K562 (cell line): ENCODE results near the gene STT3B. TPM values are rescaled to one million over a fixed set of nuclear protein-coding genes. Genes with fewer than 3 reads are reported as not detected.

Experiments
- ATAC-seq: fragments of 200-7000 bp; cut with Tn5 transposase; 3 replicates; pipeline ENCODE4 v1.9.1; 2020; ENCODE audit warnings: moderate library complexity
- BruUV-seq: library from RNA; stranded (reverse); fragments of 400-500 nt; replicated peaks from 2 replicates; lab custom pipeline; 2021; lab: Mats Ljungman, UMichigan
- CTCF ChIA-PET: fragments of 300-600 bp; formaldehyde crosslinking; extraction: SDS; loops from one replicate; lab custom pipeline; 2021; ENCODE audit warnings: low intra/inter-chr PET ratio; lab: Yijun Ruan, JAX
- POLR2A ChIA-PET: fragments of 300-600, 350-650 bp; sonication (Branson Sonifier 250); formaldehyde crosslinking; extraction: SDS; loops from one replicate; lab custom pipeline; 2021; ENCODE audit warnings: antibody characterized with exemption, inconsistent platforms; lab: Yijun Ruan, JAX
- DNase-seq, 4 experiments: peaks; one replicate each; pipeline versions ENCODE4 v3.0.0 to v3.0.0-alpha.2; 2011 to 2018; ENCODE audit warnings: low spot score in 3 of 4, mixed read lengths in 3 of 4; ENCODE audit errors: extremely low read depth in 1 of 4
- FAIRE-seq: peaks from 2 replicates; lab custom pipeline; 2011; peaks lifted over from hg19 to GRCh38; lab: Jason Lieb, UNC
- H2AFZ ChIP-seq: 2 replicates; pipeline ENCODE4 v1.6.0; 2011; ENCODE audit warnings: low read depth, low read length, control low read depth, inconsistent platforms
- H3K27ac ChIP-seq: fragments of 200-600 bp; 3 replicates; pipeline ENCODE4 v1.8.0; 2011; ENCODE audit warnings: low read depth, mild to moderate bottlenecking, control low read depth, inconsistent platforms, low read length, moderate library complexity, mixed read lengths; ENCODE audit errors: extremely low read depth
- H3K27me3 ChIP-seq, 2 experiments: fragments of 300-600 bp in 1 of 2; 2 replicates in 1 of 2; 3 replicates in 1 of 2; pipeline versions ENCODE4 v1.6.0 to v1.8.0; 2011; ENCODE audit warnings: inconsistent platforms in 2 of 2, low read length in 2 of 2, mild to moderate bottlenecking in 1 of 2, mixed read lengths in 1 of 2, moderate library complexity in 1 of 2; ENCODE audit not compliant: control insufficient read depth in 2 of 2, insufficient read depth in 2 of 2
- H3K36me3 ChIP-seq: fragments of 300-600 bp; 3 replicates; pipeline ENCODE4 v1.8.0; 2011; ENCODE audit warnings: mild to moderate bottlenecking, low read length, inconsistent platforms; ENCODE audit not compliant: control insufficient read depth, insufficient read depth
- H3K4me1 ChIP-seq, 2 experiments: fragments of 200-600 bp in 1 of 2; replicated peaks in 1 of 2; 2 replicates in 1 of 2; 3 replicates in 1 of 2; pipeline versions ENCODE4 v1.5.1 to v1.8.0; 2011; ENCODE audit warnings: inconsistent platforms in 2 of 2, low read length in 2 of 2, mild to moderate bottlenecking in 1 of 2, mixed read lengths in 1 of 2, moderate library complexity in 1 of 2; ENCODE audit not compliant: control insufficient read depth in 2 of 2, insufficient read depth in 2 of 2
- H3K4me2 ChIP-seq: 2 replicates; pipeline ENCODE4 v1.6.1; 2011; ENCODE audit warnings: low read length, control low read depth, inconsistent platforms, mixed read lengths; ENCODE audit not compliant: insufficient read depth
- H3K4me3 ChIP-seq: fragments of 200-600 bp; sonication (generic), shearing (Covaris generic); 2 replicates; pipeline ENCODE4 v1.5.1; 2016; ENCODE audit warnings: control low read depth, inconsistent platforms
- H3K79me2 ChIP-seq: fragments of 200-600 bp; 3 replicates; pipeline ENCODE4 v1.8.0; 2011; ENCODE audit warnings: low read length, inconsistent platforms; ENCODE audit not compliant: control insufficient read depth, insufficient read depth
- H3K9ac ChIP-seq, 2 experiments: 2 replicates each; pipeline versions ENCODE4 v1.6.0 to v1.6.1; 2011; ENCODE audit warnings: low read depth in 2 of 2, low read length in 2 of 2, control low read depth in 1 of 2, inconsistent platforms in 1 of 2, mild to moderate bottlenecking in 1 of 2, mixed read lengths in 1 of 2; ENCODE audit not compliant: insufficient read depth in 1 of 2
- H3K9me1 ChIP-seq: one replicate; pipeline ENCODE4 v1.6.0; 2011; ENCODE audit warnings: inconsistent platforms, mild to moderate bottlenecking, low read length, moderate library complexity; ENCODE audit not compliant: control insufficient read depth, insufficient read depth
- H3K9me3 ChIP-seq: replicated peaks from 2 replicates; pipeline ENCODE4 v1.5.1; 2011; ENCODE audit warnings: low read depth, low read length, inconsistent platforms; ENCODE audit not compliant: control insufficient read depth, insufficient read depth
- H4K20me1 ChIP-seq: replicated peaks from 2 replicates; pipeline ENCODE4 v1.6.1; 2011; ENCODE audit warnings: low read length, inconsistent platforms, mixed read lengths; ENCODE audit not compliant: control insufficient read depth, insufficient read depth
- MEIS2 ChIP-seq: fragments of 450-650 bp; IDR thresholded peaks from 2 replicates; pipeline ENCODE4 v1.6.1; 2014; ENCODE audit warnings: mild to moderate bottlenecking; ENCODE audit not compliant: partially characterized antibody
- MTA3 ChIP-seq: fragments of 450-650 bp; formaldehyde crosslinking; IDR thresholded peaks from 2 replicates; pipeline ENCODE4 v1.6.1; 2017; ENCODE audit warnings: mild to moderate bottlenecking, borderline replicate concordance
- NFIC ChIP-seq: fragments of 450-650 bp; IDR thresholded peaks from 2 replicates; pipeline ENCODE4 v1.6.1; 2017; ENCODE audit warnings: mild to moderate bottlenecking, inconsistent platforms
- NR4A1 ChIP-seq, 2 experiments: fragments of 250-450 bp in 1 of 2; fragments of 450-650 bp in 1 of 2; sonication (Bioruptor Pico) in 1 of 2; IDR thresholded peaks; 2 replicates each; pipeline versions ENCODE4 v1.4.0 to v1.6.1; 2016 to 2020; ENCODE audit warnings: mild to moderate bottlenecking in 2 of 2, missing compliant biosample characterization in 1 of 2, missing genetic modification characterization in 1 of 2, moderate library complexity in 1 of 2
- RAD51 ChIP-seq: fragments of 450-650 bp; IDR thresholded peaks from 2 replicates; pipeline ENCODE4 v1.7.1; 2016; ENCODE audit warnings: low read depth, mild to moderate bottlenecking, borderline replicate concordance
- RCOR1 ChIP-seq, 2 experiments: IDR thresholded peaks; 2 replicates each; pipeline ENCODE4 v1.6.1; 2012; ENCODE audit warnings: low read depth in 2 of 2, low read length in 2 of 2, borderline replicate concordance in 1 of 2, improper control_type of control experiment in 1 of 2
- SP1 ChIP-seq: sonication (generic); formaldehyde crosslinking; IDR thresholded peaks from 2 replicates; pipeline ENCODE4 v1.8.1; 2022; ENCODE audit warnings: mild to moderate bottlenecking, missing genetic modification reagents
- WGBS: fragments of 100-300 bp; shearing (Covaris generic); methylation state at CpG from one replicate; pipeline ENCODE4 v1.1.6; 2016; ENCODE audit warnings: low coverage, mixed read lengths; ENCODE audit not compliant: insufficient coverage; ENCODE audit errors: missing lambda C conversion rate; 5-methylcytosine and 5-hydroxymethylcytosine counted together
- in situ Hi-C: fragments of 300-500 bp; cut with MboI; formaldehyde crosslinking; loops from 4 replicates; pipeline ENCODE4 v1.15.0; 2018; ENCODE audit warnings: inconsistent platforms, mixed read lengths
- intact Hi-C: fragments of 100-400 bp; cut with micrococcal nuclease; formaldehyde crosslinking; loops from 2 replicates; pipeline ENCODE4 v1.14.2; 2022
- polyA plus RNA-seq, 8 experiments: library from polyadenylated mRNA; depleted of rRNA in 4 of 8; stranded (reverse) in 5 of 8; unstranded in 3 of 8; fragments of >200 nt; fragmentation: Nextera tagmentation in 2 of 8; fragmentation: Illumina TruSeq in 1 of 8; extraction: Ambion mirVana in 2 of 8; extraction: Trizol in 1 of 8; gene quantifications; 2 replicates each; pipeline versions ENCODE4 v1.2.1 to v1.2.3, GENCODE V29; 2011 to 2014; ENCODE audit warnings: inconsistent platforms in 1 of 8, missing spikeins in 1 of 8
- total RNA-seq, 7 experiments: library from RNA; depleted of rRNA in 6 of 7; stranded (reverse); fragments of >200 nt in 6 of 7; fragmentation: Illumina TruSeq in 2 of 7; extraction: Trizol in 2 of 7; gene quantifications; 2 replicates each; pipeline versions ENCODE4 v1.2.1 to v1.2.3, GENCODE V29; 2011 to 2021; ENCODE audit warnings: low replicate concordance in 1 of 7
- TF ChIP-seq, protein P1 (sequence below): sonication (generic); formaldehyde crosslinking; IDR thresholded peaks from 2 replicates; pipeline ENCODE4 v1.8.0; 2022; ENCODE audit warnings: mild to moderate bottlenecking, missing genetic modification reagents
- TF ChIP-seq, protein P2 (sequence below): fragments of 450-650 bp; formaldehyde crosslinking; conservative IDR thresholded peaks from 2 replicates; pipeline ENCODE4 v1.4.0; 2022; ENCODE audit warnings: mild to moderate bottlenecking, missing genetic modification characterization
- TF ChIP-seq, protein P3 (sequence below): fragments of 250-450 bp; sonication (Bioruptor Pico); IDR thresholded peaks from 2 replicates; pipeline ENCODE4 v1.8.0; 2021; ENCODE audit warnings: mild to moderate bottlenecking, moderate library complexity

STT3B gene
- total and polyA plus RNA-seq, 9 of the 15 experiments (the other 6 are each of a cell fraction or from before 2014, with no cell fraction given): 22.4 to 147 (median 100) TPM

DNA sequence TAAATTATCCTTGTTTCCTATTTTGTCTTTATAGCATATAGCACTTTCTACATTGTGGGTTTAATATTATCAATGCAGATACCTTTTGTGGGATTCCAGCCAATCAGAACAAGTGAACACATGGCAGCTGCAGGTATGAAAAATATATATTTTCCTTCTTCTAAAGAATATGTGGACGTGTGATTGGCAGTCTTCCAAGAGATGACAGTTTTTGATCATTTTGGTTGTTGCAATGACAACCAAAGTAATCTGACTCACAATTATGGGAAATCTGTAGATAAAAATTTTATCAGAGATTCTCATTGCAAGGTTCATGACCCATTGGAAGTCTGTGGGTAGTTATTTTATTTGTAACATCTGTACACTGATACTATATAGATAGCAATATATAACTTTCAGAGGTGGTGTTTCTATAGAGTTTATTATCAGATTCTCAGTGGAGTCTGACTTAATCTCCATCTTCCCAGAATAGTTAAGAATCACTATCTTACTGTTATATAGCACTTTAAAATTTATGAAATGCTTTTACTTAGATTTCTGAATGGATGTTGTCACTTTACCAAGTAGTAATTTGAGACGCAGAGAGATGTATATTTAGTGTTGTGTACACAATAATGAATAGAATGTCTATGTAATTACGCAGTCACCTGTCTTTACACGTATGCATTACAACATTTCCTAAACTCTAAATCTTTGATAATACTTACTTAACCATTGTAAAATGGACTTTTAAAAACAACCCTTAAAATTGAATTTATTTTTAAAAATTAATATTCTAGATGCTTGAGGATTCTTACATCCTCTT is 82.5 kb downstream of the STT3B start:
- no peak for FAIRE-seq
- Histone ChIP-seq H3K4me1 (no peaks in the 10 kb centered on the region), H3K4me3 (no peak overlapping the region), H4K20me1 (no peaks in the 10 kb centered on the region), H3K4me2 (no peak overlapping the region), H3K36me3 (peaks cover 31% of the 10 kb centered on the region; the same call in 2 of the 3 replicates), H2AFZ (no peak overlapping the region), H3K79me2 (peaks cover 41% of the 10 kb centered on the region), H3K9ac (no peak overlapping the region), H3K27me3 (no peaks in the 10 kb centered on the region), H3K27ac (no peak overlapping the region), H3K9me3 (no peaks in the 10 kb centered on the region), H3K9me1 (no peaks in the 10 kb centered on the region)
- ChIA-PET POLR2A (no interaction called here), CTCF (no interaction called here)
- ATAC-seq: no peak
- intact Hi-C loops: no loop called here
- TF ChIP-seq MEIS2 (peak; percentile 13), NR4A1 (CRISPR knock-in tag; IDR thresholded peaks at IDR 0.05) (no peak), NR4A1 (tag; IDR thresholded peaks at IDR 0.05) (no peak), RAD51 (no peak), SP1 (CRISPR knock-in tag) (no peak), NFIC (peak; percentile 29; the same call in 1 of the 2 replicates)
- in situ Hi-C loops: no loop called here
- WGBS: 56% methylated on average over 4 of the region's 4 CpGs
- BruUV-seq: no TSS peak
- no peak for DNase-seq

DNA sequence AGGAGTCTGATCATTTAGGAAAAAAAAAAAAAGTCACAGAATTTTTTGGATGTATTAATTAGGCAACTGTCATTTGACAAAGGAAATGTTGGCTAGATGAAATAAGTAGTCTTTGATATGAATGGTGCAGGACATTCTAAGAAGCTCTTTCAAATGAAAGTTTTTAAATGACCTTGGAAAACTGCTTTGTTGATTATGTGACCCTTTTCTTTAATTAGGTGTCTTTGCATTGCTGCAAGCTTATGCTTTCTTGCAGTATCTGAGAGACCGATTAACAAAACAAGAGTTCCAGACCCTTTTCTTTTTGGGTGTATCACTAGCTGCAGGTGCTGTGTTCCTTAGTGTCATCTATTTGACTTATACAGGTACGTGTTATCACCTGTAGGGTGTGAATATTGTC is 84.0 kb downstream of the STT3B start:
- no peak for FAIRE-seq
- 98% methylated on average over 2 of the region's 2 CpGs for WGBS
- Histone ChIP-seq H3K36me3 (peaks cover 43% of the 10 kb centered on the region; the same call in 2 of the 3 replicates), H3K27ac (no peak overlapping the region), H4K20me1 (no peaks in the 10 kb centered on the region), H3K4me1 (no peaks in the 10 kb centered on the region), H3K4me2 (no peak overlapping the region), H3K4me3 (no peak overlapping the region), H3K9me3 (no peaks in the 10 kb centered on the region), H3K9me1 (no peaks in the 10 kb centered on the region), H3K79me2 (peaks cover 31% of the 10 kb centered on the region), H2AFZ (no peak overlapping the region), H3K27me3 (no peaks in the 10 kb centered on the region), H3K9ac (no peak overlapping the region)
- POLR2A ChIA-PET: no interaction called here
- no TSS peak for BruUV-seq
- ATAC-seq: no peak
- DNase-seq: no peak
- in situ Hi-C loops (no loop called here), intact Hi-C loops (no loop called here)
- CTCF ChIA-PET: no interaction called here
- TF ChIP-seq SP1 (CRISPR knock-in tag): no peak
- no peak for TF ChIP-seq NR4A1 (CRISPR knock-in tag; IDR thresholded peaks at IDR 0.05)
- TF ChIP-seq NR4A1 (tag; IDR thresholded peaks at IDR 0.05): no peak
- no peak for TF ChIP-seq RCOR1 (IDR thresholded peaks at IDR 0.05; ENCODE audit: borderline replicate concordance in 1 of 2, low read depth in 2 of 2, low read length in 2 of 2)
- no peak for TF ChIP-seq MTA3
- TF ChIP-seq, protein P1, sequence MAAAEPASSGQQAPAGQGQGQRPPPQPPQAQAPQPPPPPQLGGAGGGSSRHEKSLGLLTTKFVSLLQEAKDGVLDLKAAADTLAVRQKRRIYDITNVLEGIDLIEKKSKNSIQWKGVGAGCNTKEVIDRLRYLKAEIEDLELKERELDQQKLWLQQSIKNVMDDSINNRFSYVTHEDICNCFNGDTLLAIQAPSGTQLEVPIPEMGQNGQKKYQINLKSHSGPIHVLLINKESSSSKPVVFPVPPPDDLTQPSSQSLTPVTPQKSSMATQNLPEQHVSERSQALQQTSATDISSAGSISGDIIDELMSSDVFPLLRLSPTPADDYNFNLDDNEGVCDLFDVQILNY (CRISPR knock-in tag): no peak
- TF ChIP-seq, protein P2, sequence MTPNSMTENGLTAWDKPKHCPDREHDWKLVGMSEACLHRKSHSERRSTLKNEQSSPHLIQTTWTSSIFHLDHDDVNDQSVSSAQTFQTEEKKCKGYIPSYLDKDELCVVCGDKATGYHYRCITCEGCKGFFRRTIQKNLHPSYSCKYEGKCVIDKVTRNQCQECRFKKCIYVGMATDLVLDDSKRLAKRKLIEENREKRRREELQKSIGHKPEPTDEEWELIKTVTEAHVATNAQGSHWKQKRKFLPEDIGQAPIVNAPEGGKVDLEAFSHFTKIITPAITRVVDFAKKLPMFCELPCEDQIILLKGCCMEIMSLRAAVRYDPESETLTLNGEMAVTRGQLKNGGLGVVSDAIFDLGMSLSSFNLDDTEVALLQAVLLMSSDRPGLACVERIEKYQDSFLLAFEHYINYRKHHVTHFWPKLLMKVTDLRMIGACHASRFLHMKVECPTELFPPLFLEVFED: no peak
- TF ChIP-seq, protein P3, sequence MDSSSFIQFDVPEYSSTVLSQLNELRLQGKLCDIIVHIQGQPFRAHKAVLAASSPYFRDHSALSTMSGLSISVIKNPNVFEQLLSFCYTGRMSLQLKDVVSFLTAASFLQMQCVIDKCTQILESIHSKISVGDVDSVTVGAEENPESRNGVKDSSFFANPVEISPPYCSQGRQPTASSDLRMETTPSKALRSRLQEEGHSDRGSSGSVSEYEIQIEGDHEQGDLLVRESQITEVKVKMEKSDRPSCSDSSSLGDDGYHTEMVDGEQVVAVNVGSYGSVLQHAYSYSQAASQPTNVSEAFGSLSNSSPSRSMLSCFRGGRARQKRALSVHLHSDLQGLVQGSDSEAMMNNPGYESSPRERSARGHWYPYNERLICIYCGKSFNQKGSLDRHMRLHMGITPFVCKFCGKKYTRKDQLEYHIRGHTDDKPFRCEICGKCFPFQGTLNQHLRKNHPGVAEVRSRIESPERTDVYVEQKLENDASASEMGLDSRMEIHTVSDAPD (CRISPR knock-in tag): no peak
